Suppressor macrophage (primary cell): ENCODE measurements around the gene PPP1R12B.
A peak's percentile ranks its signal among the peaks of the same experiment; 100 is the strongest.
"Not testable (repeated sequence)": the region's sequence is repeated elsewhere in the genome, so short reads cannot be mapped to it uniquely, and the experiment has no call there.

Experiments used
- DNase-seq, 4 experiments: peaks; one replicate each; pipeline ENCODE4 v3.0.0-alpha.2; 2020 to 2022

Gene PPP1R12B

DNA sequence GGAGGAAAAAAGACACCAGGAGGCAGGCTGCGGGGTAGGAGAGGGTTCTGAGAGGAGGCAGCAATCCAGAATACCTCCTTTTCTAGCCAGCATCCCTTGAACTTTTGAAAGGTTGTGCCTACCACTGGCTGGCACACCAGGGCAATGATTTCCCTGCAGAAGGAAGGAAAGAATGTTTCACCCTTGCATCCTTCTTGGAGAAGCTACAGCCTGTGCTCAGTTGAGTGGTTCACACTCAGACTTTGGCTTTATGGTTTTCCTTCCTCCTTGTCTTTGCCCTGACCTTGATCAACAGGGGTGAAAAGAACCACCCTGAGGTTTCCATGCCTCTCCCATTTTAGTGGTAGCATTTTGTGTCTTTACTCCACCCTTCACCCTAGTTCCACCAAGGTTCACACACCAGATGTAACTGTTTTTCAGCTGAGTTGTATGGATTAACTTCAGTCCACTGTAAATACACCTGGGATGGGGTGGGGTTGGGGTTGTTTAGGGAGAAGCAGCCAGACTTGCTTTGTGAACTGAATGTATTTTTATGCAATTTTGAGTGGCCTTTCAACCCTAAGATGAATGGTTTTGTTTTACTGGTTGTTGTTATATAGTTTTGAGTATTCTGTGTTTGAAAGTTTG, 239.5 kb downstream of the PPP1R12B start:
- DNase-seq, result no peak

DNA sequence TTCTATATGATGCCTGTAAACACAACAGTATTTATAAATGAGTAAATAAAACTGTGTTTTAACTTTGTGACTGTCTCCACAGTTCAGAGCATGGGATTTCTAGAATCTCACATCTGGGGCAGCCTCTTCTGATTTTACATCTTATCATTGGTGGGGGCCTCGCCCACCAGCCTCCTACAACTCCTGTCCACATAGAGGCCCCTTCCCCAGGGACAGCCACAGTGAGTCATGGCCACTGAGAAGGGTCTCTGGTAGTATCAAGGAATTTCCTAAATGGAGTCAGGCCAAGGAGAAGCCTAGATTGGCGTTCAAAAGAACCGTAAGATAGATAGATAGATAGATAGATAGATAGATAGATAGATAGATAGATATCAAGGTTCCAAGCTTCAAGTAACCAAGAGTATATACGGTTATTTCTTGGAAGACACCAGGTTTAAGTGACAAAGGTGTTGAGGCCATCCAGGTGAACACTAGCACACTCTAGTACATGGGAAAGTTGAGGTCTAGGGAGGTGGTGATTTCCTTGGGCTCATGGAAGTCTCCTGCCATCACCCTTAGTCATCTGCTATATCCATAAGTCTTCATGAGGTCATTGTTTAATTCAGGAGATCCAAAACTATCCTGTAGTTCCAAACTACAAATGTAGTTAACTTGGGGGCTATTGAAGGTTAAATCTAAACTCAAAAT, 240.1 kb downstream of the PPP1R12B start:
- DNase-seq, result no peak

DNA sequence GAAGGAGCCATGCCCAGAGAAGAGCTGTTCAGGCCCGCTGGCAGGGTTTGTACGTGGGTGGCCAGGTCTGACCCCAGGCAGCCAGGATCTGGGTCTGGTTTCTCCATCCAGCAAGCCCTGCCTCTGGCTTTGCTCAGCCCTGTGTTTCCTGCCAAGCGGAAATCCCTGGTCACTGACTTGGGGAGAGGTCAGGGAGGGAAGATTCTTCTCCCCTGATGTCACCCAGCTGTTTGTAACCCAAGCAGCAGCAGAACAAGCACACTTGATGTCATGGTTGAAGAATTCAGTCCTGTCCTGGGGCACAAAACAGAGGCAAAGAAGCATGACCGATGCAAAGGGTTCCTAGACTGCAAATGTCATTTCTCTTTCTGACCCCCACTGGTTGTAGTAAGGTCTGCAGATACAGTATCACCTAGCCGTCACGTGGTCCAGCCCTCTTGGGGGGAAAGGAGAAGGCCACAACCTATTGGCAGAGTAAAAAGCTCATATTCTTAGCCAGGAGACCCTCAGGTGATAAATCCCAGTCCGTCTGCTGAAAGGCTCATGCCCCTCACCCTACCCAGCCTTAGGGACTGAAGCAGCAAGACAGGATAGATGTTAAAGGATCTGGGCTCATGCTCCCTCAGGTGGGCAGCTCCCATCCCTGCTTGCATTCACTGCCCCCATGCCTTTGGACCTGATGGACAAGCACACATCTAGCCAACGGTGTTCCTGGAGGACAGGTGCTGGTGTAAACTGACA, 240.9 kb downstream of the PPP1R12B start:
- DNase-seq, result no peak

DNA sequence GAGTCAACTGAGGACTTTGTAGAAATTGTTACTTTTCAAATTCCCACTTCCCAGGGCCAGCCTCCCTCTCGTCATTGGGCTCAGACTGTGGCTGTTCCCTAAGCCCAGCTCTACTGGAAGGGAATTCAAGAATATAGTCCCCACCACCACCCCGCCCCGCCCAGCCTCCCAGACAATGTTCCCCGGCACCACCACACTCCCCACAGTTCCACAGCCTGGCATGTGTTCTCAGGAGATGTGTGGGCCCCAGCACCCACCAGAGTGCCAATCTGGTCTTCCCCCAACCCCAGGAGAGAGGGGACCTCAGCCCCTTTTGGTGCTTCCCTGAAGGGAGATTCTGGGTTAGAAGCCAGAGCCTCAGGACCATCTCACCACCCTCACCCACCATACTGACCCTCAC, 241.6 kb downstream of the PPP1R12B start:
- no peak for DNase-seq

DNA sequence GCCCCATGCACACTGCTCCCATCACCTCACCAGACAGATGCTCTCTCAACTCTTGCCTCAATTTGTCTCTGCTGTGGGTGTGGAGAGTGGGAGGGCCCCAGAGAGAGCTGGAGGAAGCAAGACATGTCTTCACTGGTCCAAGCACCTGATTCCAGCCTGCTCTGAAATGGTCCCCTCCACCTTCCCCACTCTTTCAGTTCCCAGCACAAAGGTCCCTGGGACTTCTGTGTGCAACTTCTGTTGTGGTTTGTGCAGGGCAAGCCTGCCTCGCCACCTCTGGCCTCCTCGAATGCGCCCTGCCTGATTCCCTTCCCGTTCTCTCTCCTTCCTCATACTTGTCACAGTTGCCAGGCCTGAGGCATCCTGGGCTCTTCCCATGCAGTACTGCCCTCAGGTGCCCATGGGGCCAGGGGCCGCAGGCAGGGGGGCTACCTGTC, 242.5 kb downstream of the PPP1R12B start:
- peak in 3 of 4 experiments; percentile 22 to 51 (median 46) for DNase-seq

DNA sequence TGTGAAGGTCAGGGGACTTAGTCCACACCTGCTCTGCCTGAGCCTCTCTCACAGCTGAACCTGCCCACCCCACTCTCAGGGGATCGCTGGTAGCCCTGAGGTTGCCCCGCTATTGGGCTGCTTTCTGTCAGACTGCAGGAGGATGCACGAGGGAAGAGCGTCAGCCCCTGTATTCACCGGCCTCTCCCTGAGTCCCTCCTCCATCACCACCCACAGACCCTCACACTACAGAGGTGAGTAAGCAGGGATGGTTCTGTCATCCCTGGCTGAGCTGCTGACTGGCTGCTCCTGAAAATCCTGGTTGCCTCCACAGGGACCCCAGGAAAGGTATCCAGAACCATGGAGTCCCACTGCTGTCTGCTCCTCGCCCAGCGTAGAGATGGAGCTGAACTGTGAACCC, 243.0 kb downstream of the PPP1R12B start:
- no peak for DNase-seq

DNA sequence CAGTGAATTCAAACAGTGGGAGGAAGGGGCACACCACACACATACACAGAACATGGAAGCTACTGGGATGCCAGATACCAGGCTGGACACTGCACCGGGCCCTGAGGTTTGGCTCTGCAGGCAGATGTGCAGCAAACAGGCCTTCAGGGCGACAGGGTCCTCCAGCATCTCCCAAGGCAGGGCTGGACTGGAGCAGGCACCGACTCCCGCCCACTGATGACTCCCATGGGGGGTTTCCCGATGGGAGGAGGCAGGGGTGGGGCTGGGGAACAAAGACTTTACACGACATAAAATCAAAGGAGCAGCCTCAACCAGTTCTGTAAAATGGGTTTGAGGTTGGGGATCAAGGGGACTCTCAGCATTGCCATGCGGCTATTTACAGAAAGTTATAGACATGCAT, 243.6 kb downstream of the PPP1R12B start:
- DNase-seq, result no peak

DNA sequence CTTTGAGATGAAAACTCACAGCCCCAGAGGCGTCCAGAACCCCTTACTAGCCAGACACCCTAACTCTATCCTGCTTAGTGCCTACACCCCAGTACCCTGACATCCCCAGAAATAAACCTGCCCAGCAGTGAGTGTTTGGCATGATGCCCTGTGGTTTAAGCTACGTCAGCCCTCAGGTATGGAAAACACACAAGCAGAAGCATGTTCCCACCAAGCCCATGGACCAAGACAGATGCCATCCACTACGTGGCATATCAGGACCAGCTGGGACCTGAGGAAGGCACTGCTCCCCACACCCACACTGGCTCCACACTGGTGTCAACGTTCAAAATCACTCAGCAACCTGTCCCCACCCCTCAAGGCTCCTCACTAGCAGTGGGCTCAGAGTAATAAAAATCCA, 245.3 kb downstream of the PPP1R12B start:
- DNase-seq, result no peak

DNA sequence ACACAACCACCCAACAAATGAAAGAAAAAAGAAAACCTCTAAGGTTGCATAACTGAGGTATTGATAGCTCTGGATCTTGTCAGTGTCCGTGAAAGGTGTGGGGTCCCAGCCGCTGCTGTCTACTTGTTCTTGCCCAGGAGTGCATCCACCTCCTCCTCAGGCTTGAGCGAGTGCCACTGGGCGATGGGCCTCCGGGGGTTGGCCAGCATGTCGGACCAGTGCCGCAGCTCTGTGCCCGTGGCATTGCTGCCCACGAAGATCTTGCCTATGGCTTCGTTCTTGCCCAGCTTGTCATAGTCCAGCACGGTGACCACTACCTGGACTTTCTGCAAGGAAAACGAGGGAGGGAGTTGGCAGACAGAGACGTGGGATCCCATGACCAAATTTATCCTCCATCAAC, 248.1 kb downstream of the PPP1R12B start:
- no peak for DNase-seq

DNA sequence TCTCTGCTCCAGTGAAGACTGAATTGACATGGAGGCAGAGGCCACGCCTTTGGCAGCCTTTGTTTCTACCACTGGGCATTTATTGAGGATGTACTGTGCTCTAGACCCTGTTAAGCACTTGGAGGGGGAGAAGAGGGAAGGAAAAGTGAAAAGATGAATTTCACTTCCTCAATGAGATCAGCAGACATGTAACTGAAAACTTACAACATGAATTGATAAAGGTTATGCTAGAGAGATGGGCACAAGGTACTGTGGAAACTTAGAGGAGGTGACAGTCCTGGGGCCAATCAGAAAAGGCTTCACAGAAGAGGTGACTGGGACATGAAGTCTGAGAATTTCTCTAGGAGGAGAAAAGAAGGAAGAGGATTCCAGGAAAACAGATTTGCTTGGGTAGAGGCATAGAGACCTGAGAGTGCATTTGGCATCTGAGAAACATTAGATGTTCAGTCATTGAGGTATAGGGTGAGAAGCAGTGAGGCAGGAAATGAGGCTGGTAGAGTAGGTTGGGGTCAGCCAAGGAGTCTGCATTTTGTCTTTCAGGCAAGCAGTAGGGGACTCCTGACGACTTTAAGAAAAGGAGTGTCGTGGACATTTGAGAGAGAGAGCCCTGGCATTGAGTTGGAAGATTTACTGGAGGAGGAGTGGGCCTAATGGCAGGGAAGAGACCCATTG, 248.7 kb downstream of the PPP1R12B start:
- DNase-seq, result no peak

DNA sequence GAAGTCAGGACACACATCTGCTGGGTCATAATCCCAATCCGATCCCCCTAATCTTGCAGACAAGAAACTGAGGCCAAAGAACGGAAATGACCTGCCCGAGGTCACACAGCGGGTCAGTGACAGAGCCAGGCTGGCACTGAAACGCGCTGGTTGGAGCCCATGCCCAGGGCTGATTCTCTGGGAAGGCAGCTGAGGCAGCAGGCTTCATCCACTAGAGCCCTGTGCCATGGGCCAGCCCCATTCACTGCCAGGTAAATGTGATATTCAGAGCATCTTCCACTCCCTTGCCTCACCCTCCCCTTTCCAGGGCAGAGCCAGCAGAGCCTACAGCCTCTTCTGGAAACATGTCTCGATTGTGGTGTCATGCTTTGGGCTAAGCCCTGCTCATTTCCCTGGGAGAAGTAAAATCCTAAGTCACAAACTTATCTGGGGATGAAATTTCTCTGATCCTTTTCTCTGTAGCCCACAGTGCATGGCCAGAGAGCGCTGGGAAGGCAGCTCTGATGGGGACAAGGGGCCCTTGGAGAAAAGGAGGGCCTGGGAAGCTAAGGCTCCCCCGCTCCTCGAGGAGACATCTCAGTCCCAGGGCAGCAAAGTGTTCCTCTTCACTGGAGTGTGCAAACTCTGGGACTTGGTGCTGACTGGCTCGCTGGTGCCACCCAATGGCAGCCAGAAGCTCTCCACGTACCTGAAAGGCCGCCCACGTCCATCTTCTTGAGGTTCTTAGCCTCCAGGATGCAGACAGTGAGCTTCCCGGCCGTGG, 251.4 kb downstream of the PPP1R12B start:
- DNase-seq, result peak; percentile 49 to 80 (median 74)

DNA sequence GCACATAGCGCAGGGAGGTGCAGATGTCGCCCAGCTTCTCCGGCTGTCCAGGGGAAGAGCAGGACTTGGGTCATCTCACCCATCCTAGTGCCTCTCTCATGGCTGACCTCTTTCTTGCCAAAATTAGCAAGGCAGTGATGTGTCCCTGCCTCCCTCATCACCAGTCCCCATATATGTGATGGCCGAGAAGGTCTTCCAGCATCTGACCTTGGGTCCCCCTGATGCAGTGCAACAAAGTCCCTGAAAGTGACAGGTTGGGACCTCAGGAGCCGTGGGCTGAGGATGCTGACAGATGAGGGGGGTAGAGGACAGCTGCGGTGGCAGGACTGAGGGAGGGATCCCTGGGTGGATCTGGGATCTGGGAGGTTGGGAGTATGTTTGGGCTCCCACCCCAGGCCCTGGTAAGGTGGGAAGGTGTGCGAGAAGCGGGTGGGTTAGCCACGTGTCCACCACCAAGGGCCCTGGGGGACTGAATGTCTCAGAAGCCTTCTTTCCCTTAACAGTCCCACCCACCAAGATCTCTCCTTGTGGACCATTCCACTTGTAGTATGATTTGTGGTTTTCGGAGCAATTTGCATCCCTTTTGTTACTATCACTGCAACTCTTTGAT, 252.0 kb downstream of the PPP1R12B start:
- DNase-seq, result no peak

DNA sequence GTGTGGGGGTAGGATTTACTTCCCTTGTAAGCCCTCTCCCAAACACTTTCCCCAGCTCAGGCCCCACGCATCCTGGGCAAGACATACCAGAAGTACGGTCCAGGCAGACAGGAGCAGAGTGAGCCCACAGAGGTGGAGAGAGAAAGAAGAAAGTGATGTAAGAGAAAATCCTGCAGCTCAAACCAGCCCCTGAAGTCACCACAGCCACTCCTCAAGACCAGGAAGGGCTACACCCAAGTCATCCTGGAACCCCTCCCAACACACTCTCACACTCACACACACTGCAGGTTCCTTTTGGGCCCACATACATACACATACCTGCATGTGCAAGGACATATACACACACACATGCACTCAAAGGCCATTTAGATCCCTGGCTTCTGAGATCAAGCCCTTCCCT, 254.9 kb downstream of the PPP1R12B start:
- DNase-seq, result no peak

DNA sequence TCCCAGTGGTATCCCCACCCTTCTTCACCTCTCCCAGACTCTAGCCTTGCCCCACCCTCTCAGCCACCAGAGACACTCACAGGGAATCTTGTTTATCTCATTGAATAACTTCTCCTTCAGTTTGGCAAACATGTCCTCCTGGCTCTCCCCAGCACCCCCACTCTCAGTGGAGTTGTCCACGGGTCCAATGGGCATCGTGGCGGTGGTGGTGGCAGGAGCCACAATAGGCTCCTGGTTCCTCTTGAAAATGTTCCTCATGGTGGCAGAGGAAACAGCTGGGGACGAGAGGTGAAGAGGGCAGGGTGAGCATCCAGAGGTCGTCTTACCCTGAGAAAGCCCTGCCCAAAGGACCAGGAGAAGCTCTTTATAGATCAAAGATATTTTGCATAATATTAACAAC, 257.0 kb downstream of the PPP1R12B start:
- no peak for DNase-seq

DNA sequence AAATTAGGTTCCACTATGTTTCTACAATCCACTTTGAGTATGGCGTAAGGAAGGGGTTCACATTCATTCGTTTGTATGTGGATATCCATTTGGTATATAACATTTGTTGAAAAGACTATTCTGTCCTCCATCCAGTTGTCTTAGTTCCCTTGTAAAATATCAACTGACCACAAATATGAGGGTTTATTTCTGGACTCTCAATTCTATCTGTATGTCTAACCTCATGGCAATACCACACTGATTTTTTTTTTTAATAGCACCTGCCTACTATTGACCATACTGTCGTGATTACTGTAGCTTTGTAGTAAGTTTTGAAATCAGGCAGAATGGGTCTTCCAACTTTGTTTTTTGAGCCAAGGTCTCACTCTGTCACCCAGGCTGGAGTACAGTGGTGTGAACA, 263.5 kb downstream of the PPP1R12B start:
- DNase-seq, result not testable (repeated sequence)

DNA sequence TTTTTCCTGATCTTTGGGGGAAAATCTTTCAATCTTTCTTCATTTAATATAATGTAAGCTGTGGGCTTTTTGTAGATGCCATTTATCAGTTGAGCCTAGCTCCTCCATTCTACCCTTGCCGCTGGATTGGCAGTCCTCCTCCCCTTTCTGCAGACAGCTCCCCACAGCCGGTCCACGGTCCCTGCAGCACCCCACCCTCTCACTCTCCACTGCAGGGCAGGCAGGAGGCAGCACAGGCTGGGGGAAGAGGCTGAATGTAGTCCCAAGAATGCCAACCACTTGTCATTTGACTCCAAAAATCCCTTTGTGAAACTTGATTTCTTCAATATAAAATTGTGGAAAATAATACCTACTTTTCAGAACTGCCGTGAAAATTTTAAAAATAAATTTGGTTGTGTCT, 265.1 kb downstream of the PPP1R12B start:
- DNase-seq, result no peak

DNA sequence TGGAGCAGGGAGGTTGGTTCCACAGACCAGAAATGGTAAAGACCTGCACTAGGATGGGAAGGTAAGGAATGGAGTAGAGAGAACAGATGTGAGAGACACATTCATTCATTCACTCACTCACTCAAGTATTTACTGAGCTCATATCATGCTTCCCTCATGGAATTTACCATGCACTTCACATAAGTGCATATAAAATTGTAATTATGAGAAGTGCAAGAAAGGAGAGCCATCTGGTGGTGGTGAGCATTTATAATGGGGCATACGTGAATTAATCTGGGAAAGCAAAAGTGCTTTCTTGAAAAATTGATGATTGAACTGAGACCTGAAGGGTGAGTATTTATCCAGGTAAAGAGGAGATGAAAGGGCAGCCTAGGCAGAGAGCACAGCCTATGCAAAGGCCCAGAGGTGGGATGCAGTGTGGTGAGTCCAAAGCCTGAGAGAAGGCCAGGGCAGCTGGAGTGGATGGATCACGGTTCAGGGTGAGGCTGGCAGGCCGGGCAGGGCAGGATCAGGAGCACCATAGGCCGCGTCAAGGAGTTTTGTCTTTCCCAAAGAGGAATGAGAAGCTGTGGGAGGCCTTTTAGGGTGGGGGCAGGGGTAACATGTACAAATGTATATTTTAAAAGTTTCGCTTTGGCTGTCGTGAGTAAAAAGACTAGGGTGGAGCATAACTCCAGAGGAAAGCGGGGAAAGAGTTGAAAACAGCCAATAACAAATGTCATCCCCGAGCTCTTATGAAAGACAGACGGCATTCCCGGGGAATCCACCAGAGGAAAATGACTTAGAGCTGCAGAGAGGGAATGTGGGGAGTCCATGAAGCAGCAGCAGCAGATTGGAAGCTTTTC, 266.1 kb downstream of the PPP1R12B start:
- DNase-seq, result peak; percentile 19 to 40 (median 39)

DNA sequence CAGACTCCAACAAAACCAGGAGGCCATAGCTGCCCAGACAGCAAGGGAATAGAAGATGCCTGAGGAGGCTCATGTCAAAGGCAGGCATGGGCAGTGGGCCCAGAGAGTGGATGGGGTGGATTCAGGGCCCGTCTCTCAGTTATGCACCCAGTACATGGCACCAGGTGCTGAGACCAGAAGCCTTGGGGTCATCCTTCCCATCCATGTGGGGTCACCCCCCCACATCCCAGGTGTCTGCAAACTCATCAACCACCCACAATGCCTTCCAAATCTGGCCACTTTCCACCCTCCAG, 266.7 kb downstream of the PPP1R12B start:
- not testable (repeated sequence) for DNase-seq

DNA sequence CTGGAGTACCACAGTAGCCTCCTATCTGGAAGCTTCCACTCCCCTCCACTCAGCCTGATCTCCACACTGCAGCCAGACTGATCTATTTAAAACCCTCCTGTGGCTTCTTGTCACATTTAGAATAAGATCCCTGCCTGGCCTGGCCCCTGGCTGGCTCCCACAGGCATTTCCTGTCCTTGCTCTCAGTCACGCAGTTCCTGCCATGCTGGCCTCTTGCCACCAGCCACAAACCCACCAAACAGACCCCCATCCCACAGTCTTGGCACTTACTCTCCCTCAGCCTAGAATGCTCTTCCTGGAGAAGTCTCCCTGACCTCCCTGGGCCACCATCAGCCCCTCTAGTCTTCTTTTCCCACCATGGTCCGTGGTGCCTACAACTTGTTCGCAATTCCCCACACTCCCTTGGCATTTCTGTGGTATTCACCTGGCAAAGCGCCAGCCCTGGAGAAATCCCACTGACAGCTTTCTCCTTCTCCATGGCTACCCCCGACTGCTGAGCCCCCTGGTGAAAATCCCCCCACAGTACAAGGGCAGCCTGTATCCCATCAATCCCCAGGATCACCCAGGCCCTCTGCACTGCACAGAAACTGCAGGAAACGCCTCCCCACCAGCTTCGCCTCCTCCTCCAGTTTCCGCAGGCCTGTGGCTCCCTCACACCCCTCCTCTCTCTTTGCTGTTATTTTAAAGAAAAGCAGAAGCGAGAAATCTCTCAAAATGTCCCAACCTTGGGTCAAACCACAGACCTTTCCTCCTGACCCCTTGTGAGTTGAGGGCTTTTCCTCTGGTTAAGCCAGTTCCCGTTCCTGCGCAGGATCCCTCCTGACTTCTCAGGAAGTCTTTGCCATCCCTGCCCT, 267.2 kb downstream of the PPP1R12B start:
- peak; percentile 88 to 96 (median 93) for DNase-seq

DNA sequence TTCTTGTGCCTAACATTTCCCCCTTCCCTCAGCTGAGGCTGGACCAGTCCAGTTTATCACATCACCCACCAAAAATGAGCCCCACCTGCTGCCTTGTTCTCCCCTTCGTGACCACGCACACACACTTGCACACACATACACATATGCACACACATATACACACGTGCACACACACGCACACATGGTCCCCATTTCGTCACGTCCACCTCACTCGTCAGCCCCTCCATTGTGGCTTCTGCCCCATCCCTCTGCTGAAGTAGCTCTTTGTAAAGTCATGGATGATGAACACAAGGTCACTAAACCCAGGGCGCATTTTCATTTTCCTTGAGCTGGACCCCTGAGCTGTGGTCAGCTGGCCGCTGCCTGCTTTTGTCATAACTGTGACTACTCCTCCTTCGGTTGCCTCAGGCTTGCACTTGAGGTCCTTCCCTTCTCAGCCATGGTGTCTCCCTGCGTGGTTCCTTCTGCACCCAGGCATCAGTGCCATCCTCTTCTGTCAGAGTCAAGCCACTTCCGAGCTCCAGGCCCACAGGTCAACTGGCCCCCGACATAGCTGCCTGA, 267.9 kb downstream of the PPP1R12B start:
- DNase-seq, result peak; percentile 21 to 55 (median 46)
